Psoas muscle (tissue), 8 donors: ENCODE results near the gene GJA5. TPM values are rescaled to one million over a fixed set of nuclear protein-coding genes. Genes with fewer than 3 reads are reported as not detected.
"Not testable (repeated sequence)": the region's sequence is repeated elsewhere in the genome, so short reads cannot be mapped to it uniquely, and the experiment has no call there.

ENCODE experiments used
- ATAC-seq, 4 donors: fragments of 200-7000 bp; cut with Tn5 transposase; one replicate each; pipeline ENCODE4 v1.9.1; 2020; ENCODE audit warnings: moderate library complexity in 3 of 4, mild to moderate bottlenecking in 2 of 4
- DNase-seq, 2 donors: peaks; one replicate each; pipeline ENCODE4 v3.0.0-alpha.2; 2020
- H3K27ac ChIP-seq: fragments of 200-600 bp; one replicate; pipeline ENCODE4 v1.8.0; 2022
- H3K27me3 ChIP-seq, 3 donors: fragments of 200-600 bp in 1 of 3; one replicate each; pipeline versions ENCODE4 v1.6.1 to v1.8.0; 2013 to 2022; ENCODE audit warnings: low read length in 2 of 3, mild to moderate bottlenecking in 2 of 3, moderate library complexity in 1 of 3; ENCODE audit not compliant: insufficient read depth in 3 of 3
- H3K36me3 ChIP-seq, 2 donors: fragments of 200-600 bp in 1 of 2; one replicate each; pipeline versions ENCODE4 v1.6.1 to v1.8.0; 2013 to 2022; ENCODE audit warnings: low read depth in 1 of 2, mild to moderate bottlenecking in 1 of 2, moderate library complexity in 1 of 2; ENCODE audit not compliant: insufficient read depth in 1 of 2
- H3K4me1 ChIP-seq: fragments of 200-600 bp; one replicate; pipeline ENCODE4 v1.8.0; 2022
- H3K4me3 ChIP-seq: fragments of 200-600 bp; one replicate; pipeline ENCODE4 v1.8.0; 2022; ENCODE audit warnings: mild to moderate bottlenecking
- H3K9me3 ChIP-seq: fragments of 200-600 bp; one replicate; pipeline ENCODE4 v1.8.0; 2022
- CTCF ChIP-seq: fragments of 200-600 bp; IDR thresholded peaks from one replicate; pipeline ENCODE4 v1.8.0; 2022; ENCODE audit warnings: antibody characterized with exemption
- WGBS, 3 donors: extraction: QIAGEN DNeasy Blood & Tissue Kit; methylation state at CpG; one replicate each; pipeline versions ENCODE4 v1.1.6 to v1.1.7; 2013; 5-methylcytosine and 5-hydroxymethylcytosine counted together
- intact Hi-C, 2 donors: fragments of 100-400 bp; cut with DNase I; formaldehyde crosslinking; loops; one replicate each; pipeline versions ENCODE4 v1.11.0 to v1.14.2; 2022
- polyA plus RNA-seq, 3 donors: library from polyadenylated mRNA; stranded (reverse); fragments of 200-250 nt; gene quantifications; one replicate each; pipeline ENCODE4 v1.2.3, GENCODE V29; 2013
- total RNA-seq, 4 donors: library from RNA; stranded (reverse); fragmentation: NEBNext Ultra II Directional in 2 of 4; extraction: Animal tissue kit (Norgen Biotek cat#: 25700) in 2 of 4; gene quantifications; one replicate each; pipeline versions ENCODE4 v1.2.1 to v1.2.4, GENCODE V29; 2021 to 2023
- donor health status: healthy with polysubstance abuse.
- donor health status: DM: no; HTN: no; CAD: no; lungs with moderate emphysema.
- donor health status: Bipolar disorder and iron deficiency.
- donor health status: healthy.
- donor health status: DM: yes; HTN: yes; CAD: no.
- donor health status: DM: no; HTN: no; CAD: no.
- donor health status: DM: no; HTN: no; CAD: no.
- donor health status: DM: yes; HTN: yes; CAD: no.

The GJA5 gene
- total and polyA plus RNA-seq, 7 donors, result 1.9 to 7.0 (median 3.3) TPM

- no peak for ATAC-seq
- intact Hi-C loops, result no loop called here
- no peak overlapping the region for H3K4me3 ChIP-seq
- H3K27ac ChIP-seq, result no peak overlapping the region
- no peak for DNase-seq
- WGBS, 3 donors, result 78 to 87% (median 80%) methylated on average over 6 of the region's 6 CpGs
- H3K4me1 ChIP-seq, result no peaks in the 10 kb centered on the region
- TF ChIP-seq CTCF, result no peak
- H3K9me3 ChIP-seq, result no peaks in the 10 kb centered on the region
- peaks cover 0 to 2% (median 0%) of the 10 kb centered on the region in 3 donors for H3K27me3 ChIP-seq
- H3K36me3 ChIP-seq, result no peaks in the 10 kb centered on the region
Measured at GRCh38 chr1:147738739-147739476, 21.5 kb downstream of the GJA5 start.

- H3K36me3 ChIP-seq, result no peaks in the 10 kb centered on the region
- H3K27ac ChIP-seq, result no peak overlapping the region
Measured at GRCh38 chr1:147738129-147738528, 22.3 kb downstream of the GJA5 start.

GRCh38 chr1:147736883-147737282, 23.5 kb downstream of the GJA5 start:
- Histone ChIP-seq H3K4me1 (no peaks in the 10 kb centered on the region), H3K27me3 (peaks cover 0 to 2% (median 0%) of the 10 kb centered on the region in 3 donors), H3K9me3 (no peaks in the 10 kb centered on the region), H3K27ac (no peak overlapping the region), H3K36me3 (no peaks in the 10 kb centered on the region), H3K4me3 (no peak overlapping the region)
- TF ChIP-seq CTCF, result no peak
- no peak for DNase-seq
- intact Hi-C loops, result no loop called here
- no peak for ATAC-seq

More at GRCh38 chr1:147738129-147738528, 22.3 kb downstream of the GJA5 start:
- Histone ChIP-seq H3K4me1 (no peaks in the 10 kb centered on the region), H3K4me3 (no peak overlapping the region), H3K27me3 (peaks cover 0 to 2% (median 0%) of the 10 kb centered on the region in 3 donors), H3K9me3 (no peaks in the 10 kb centered on the region)
- ATAC-seq (no peak), DNase-seq (no peak)
- TF ChIP-seq CTCF, result no peak
- 86 to 93% (median 92%) methylated on average over 2 of the region's 2 CpGs for WGBS, 3 donors
- intact Hi-C loops, result no loop called here

- no peak for TF ChIP-seq CTCF
- H3K36me3 ChIP-seq, result no peaks in the 10 kb centered on the region
- intact Hi-C loops, result no loop called here
- no peaks in the 10 kb centered on the region for H3K9me3 ChIP-seq
- no peak overlapping the region for H3K4me3 ChIP-seq
- H3K4me1 ChIP-seq, result no peaks in the 10 kb centered on the region
- H3K27me3 ChIP-seq, result no peaks in the 10 kb centered on the region
- no peak for ATAC-seq
- DNase-seq, result no peak
- H3K27ac ChIP-seq, result no peak overlapping the region
- 61 to 79% (median 69%) methylated on average over 1 of the region's 1 CpG for WGBS, 3 donors
Measured at GRCh38 chr1:147735423-147735822, 25.0 kb downstream of the GJA5 start.

GRCh38 chr1:147734291-147734841, 26.0 kb downstream of the GJA5 start:
- H3K36me3 ChIP-seq, ATAC-seq, DNase-seq, H3K4me1 ChIP-seq, H3K27me3 ChIP-seq, H3K9me3 ChIP-seq, intact Hi-C loops, H3K4me3 ChIP-seq, H3K27ac ChIP-seq: not testable (repeated sequence)
- WGBS, 3 donors, result 58 to 64% (median 64%) methylated on average over 4 of the region's 4 CpGs
